Astrocyte (in vitro differentiated cells and primary cell): ENCODE data around the gene COL5A1. TPM values are rescaled to one million over a fixed set of nuclear protein-coding genes. Genes with fewer than 3 reads are reported as not detected.

Experiments used
- DNase-seq: peaks from one replicate; pipeline ENCODE4 v3.0.0-alpha.2; 2010; ENCODE audit warnings: low read depth
- FAIRE-seq: peaks from 2 replicates; lab custom pipeline; 2011; peaks lifted over from hg19 to GRCh38; lab: Jason Lieb, UNC
- H2AFZ ChIP-seq: 2 replicates; pipeline ENCODE4 v1.6.0; 2012; ENCODE audit warnings: low read depth, low read length, inconsistent platforms
- H3K27ac ChIP-seq: 2 replicates; pipeline ENCODE4 v1.5.1; 2011; ENCODE audit warnings: low read depth, low read length, inconsistent platforms
- H3K27me3 ChIP-seq: 2 replicates; pipeline ENCODE4 v1.6.0; 2011; ENCODE audit warnings: low read length, inconsistent platforms; ENCODE audit not compliant: insufficient read depth
- H3K36me3 ChIP-seq: 2 replicates; pipeline ENCODE4 v1.5.1; 2011; ENCODE audit warnings: low read length, inconsistent platforms; ENCODE audit not compliant: insufficient read depth
- H3K4me1 ChIP-seq: 2 replicates; pipeline ENCODE4 v1.5.1; 2011; ENCODE audit warnings: low read length, inconsistent platforms; ENCODE audit not compliant: insufficient read depth
- H3K4me2 ChIP-seq: 2 replicates; pipeline ENCODE4 v1.6.0; 2012; ENCODE audit warnings: low read length, inconsistent platforms
- H3K4me3 ChIP-seq: 2 replicates; pipeline ENCODE4 v1.5.1; 2011; ENCODE audit warnings: low read depth, mild to moderate bottlenecking, low read length, inconsistent platforms; ENCODE audit not compliant: insufficient read depth
- H3K79me2 ChIP-seq: 2 replicates; pipeline ENCODE4 v1.6.0; 2012; ENCODE audit warnings: mild to moderate bottlenecking, low read length, inconsistent platforms; ENCODE audit not compliant: insufficient read depth
- H3K9ac ChIP-seq: 2 replicates; pipeline ENCODE4 v1.6.0; 2012; ENCODE audit warnings: mild to moderate bottlenecking, low read length, inconsistent platforms
- H3K9me3 ChIP-seq: 2 replicates; pipeline ENCODE4 v1.5.1; 2012; ENCODE audit warnings: low read depth, mild to moderate bottlenecking, low read length, inconsistent platforms; ENCODE audit not compliant: insufficient read depth
- H4K20me1 ChIP-seq: 2 replicates; pipeline ENCODE4 v1.6.0; 2012; ENCODE audit warnings: low read length, inconsistent platforms; ENCODE audit not compliant: insufficient read depth
- H3K27ac Mint-ChIP-seq: one replicate; pipeline ENCODE4 v1.8.0; 2021; ENCODE audit warnings: mild to moderate bottlenecking, mixed read lengths; ENCODE audit not compliant: unreplicated experiment
- H3K27me3 Mint-ChIP-seq: one replicate; pipeline ENCODE4 v1.8.0; 2021; ENCODE audit warnings: low read depth, mixed read lengths; ENCODE audit not compliant: unreplicated experiment
- H3K36me3 Mint-ChIP-seq: one replicate; pipeline ENCODE4 v1.8.0; 2021; ENCODE audit warnings: low read depth, mixed read lengths; ENCODE audit not compliant: unreplicated experiment
- H3K4me1 Mint-ChIP-seq: one replicate; pipeline ENCODE4 v1.8.0; 2021; ENCODE audit warnings: low read depth, mixed read lengths; ENCODE audit not compliant: unreplicated experiment
- H3K4me3 Mint-ChIP-seq: one replicate; pipeline ENCODE4 v1.8.0; 2021; ENCODE audit warnings: mild to moderate bottlenecking, moderate library complexity, mixed read lengths; ENCODE audit not compliant: unreplicated experiment
- H3K9me3 Mint-ChIP-seq: one replicate; pipeline ENCODE4 v1.8.0; 2021; ENCODE audit warnings: mild to moderate bottlenecking, mixed read lengths; ENCODE audit not compliant: unreplicated experiment
- EZH2 ChIP-seq: IDR thresholded peaks from 2 replicates; pipeline ENCODE4 v1.6.1; 2012; ENCODE audit warnings: mild to moderate bottlenecking, low read length, inconsistent platforms; ENCODE audit not compliant: insufficient read depth
- total RNA-seq: library from RNA; stranded (reverse); gene quantifications from 2 replicates; pipeline ENCODE4 v1.2.1, GENCODE V29; 2021
- TF ChIP-seq, protein P1 (sequence below): IDR thresholded peaks from 2 replicates; pipeline ENCODE4 v1.5.1; 2011; ENCODE audit warnings: low read depth, mild to moderate bottlenecking, inconsistent platforms, low read length, moderate library complexity; ENCODE audit not compliant: insufficient read depth

COL5A1 gene
- total RNA-seq, 1 donor from 2014 or later = 1,055 TPM

DNA sequence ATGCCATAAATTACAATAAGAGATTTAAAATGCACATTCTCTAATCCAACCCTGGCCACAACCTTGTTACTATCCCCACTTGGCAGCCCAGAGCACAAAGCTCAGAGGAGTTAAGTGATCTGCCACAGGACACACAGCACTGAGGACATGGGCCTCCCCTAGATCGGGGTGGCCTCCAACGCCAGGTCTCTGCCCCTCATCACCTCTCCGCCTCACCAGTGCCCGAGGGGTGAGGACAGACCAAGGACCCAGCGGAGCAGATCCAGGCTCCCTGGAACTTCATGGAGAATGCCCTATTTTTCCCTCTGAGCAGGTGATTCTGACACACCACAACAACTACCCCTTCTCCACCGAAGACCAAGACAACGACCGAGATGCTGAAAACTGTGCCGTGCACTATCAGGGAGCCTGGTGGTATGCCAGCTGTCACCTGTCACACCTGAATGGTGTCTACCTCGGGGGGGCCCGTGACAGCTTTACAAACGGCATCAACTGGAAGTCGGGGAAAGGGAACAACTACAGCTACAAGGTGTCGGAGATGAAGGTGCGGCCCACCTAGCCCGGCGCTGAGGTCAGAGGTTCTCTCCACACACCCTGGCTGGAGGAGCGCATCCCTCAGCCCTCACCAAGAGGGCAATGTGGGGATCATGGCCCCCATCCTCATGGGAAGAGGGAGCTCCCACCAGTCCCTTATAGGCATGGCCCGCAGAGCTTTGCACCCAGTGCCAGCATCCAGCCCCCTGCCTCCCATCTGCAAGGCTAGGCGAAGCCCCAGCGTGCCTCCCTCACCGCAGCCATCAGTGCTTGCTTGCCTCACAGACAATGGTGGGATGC lies 226.5 kb downstream of the COL5A1 start:
- H2AFZ ChIP-seq = no peak overlapping the region
- no peaks in the 10 kb centered on the region for H3K4me1 ChIP-seq
- no peaks in the 10 kb centered on the region for H3K36me3 ChIP-seq
- Mint-ChIP-seq H3K27ac (no peak overlapping the region), H3K4me3 (no peak overlapping the region), H3K9me3 (peaks cover 3% of the 10 kb centered on the region), H3K36me3 (peaks cover 2% of the 10 kb centered on the region), H3K27me3 (peaks cover 25% of the 10 kb centered on the region), H3K4me1 (peaks cover 2% of the 10 kb centered on the region)
- no peak overlapping the region for H3K4me3 ChIP-seq
- H3K4me2 ChIP-seq = no peak overlapping the region
- H3K79me2 ChIP-seq = no peaks in the 10 kb centered on the region
- FAIRE-seq = no peak
- DNase-seq = no peak
- no peak for TF ChIP-seq EZH2
- TF ChIP-seq, protein P1, sequence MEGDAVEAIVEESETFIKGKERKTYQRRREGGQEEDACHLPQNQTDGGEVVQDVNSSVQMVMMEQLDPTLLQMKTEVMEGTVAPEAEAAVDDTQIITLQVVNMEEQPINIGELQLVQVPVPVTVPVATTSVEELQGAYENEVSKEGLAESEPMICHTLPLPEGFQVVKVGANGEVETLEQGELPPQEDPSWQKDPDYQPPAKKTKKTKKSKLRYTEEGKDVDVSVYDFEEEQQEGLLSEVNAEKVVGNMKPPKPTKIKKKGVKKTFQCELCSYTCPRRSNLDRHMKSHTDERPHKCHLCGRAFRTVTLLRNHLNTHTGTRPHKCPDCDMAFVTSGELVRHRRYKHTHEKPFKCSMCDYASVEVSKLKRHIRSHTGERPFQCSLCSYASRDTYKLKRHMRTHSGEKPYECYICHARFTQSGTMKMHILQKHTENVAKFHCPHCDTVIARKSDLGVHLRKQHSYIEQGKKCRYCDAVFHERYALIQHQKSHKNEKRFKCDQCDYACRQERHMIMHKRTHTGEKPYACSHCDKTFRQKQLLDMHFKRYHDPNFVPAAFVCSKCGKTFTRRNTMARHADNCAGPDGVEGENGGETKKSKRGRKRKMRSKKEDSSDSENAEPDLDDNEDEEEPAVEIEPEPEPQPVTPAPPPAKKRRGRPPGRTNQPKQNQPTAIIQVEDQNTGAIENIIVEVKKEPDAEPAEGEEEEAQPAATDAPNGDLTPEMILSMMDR = no peak
- H3K9me3 ChIP-seq = no peaks in the 10 kb centered on the region
- no peaks in the 10 kb centered on the region for H4K20me1 ChIP-seq
- H3K27me3 ChIP-seq = no peaks in the 10 kb centered on the region
- H3K9ac ChIP-seq = no peak overlapping the region
- H3K27ac ChIP-seq = no peak overlapping the region

DNA sequence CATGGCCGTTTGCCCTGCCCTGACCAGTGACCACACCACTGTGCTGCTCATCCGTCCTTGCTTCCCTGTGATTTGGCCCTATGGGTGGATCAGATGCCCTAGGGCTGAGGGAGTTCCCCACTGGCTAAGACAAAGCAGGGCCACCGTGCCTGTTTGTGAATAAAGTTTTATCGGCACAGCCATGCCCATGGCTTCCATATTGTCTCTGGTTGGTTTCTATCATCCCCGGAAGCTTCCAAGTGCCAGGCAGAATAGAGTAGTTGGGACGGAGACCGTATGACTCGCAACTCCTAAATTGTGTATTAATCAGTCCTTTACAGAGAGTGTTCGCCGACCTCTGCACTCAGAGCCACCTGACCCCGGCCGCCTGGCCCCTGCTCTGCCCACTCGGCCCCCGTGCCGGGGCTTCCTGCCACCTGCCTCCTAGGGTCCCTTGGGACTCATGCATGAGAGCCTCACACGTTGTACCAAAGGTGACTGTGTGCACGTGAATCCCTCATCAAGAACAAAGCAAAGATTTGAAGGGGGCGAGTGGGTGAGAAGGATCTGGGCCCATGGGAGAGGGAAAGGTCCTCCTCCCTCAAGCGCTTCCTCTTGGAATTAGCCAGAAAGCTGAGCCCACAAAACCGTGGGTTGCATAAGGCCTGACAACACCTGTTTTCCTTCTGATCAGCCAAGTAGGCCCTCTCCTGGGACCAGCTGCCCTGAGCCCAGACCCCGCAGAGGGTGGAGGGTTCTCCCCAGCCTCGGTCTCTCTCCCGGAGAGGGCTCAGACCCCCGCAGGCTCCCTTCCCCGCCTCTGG lies 227.3 kb downstream of the COL5A1 start:
- H3K36me3 ChIP-seq = no peaks in the 10 kb centered on the region
- no peak overlapping the region for H3K4me3 ChIP-seq
- Mint-ChIP-seq H3K27ac (no peak overlapping the region), H3K4me3 (no peak overlapping the region), H3K27me3 (peaks cover 28% of the 10 kb centered on the region), H3K9me3 (peaks cover 3% of the 10 kb centered on the region), H3K36me3 (peaks cover 2% of the 10 kb centered on the region), H3K4me1 (peaks cover 2% of the 10 kb centered on the region)
- no peaks in the 10 kb centered on the region for H3K27me3 ChIP-seq
- H3K4me1 ChIP-seq = no peaks in the 10 kb centered on the region
- no peaks in the 10 kb centered on the region for H4K20me1 ChIP-seq
- H3K27ac ChIP-seq = no peak overlapping the region
- H2AFZ ChIP-seq = no peak overlapping the region
- no peak overlapping the region for H3K9ac ChIP-seq
- FAIRE-seq (no peak), DNase-seq (no peak)
- no peak overlapping the region for H3K4me2 ChIP-seq
- no peaks in the 10 kb centered on the region for H3K79me2 ChIP-seq
- no peaks in the 10 kb centered on the region for H3K9me3 ChIP-seq
- TF ChIP-seq, protein P1 = no peak
- TF ChIP-seq EZH2 = no peak
